ENCODE measurements around the gene TOR1B.

TOR1B gene

DNA sequence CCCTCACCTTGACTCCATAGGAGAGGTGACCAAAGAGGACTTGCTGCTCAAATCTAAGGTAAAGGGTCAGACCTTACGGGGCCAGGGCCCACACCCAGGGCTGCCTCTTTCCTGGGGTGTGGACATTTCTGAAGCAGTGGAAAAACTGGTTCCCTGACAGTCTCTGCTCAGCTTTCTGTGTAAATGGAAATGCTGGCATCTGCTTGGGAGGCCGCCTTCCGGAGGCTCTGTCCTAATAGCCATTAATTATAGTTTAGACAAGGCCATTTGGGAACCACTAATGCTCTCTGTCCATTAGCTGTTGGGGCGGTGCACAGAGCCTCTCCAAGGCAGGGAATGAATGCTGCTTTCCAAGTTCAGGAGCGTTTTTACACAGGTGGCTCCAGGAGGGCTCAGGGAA, 49.6 kb downstream of the TOR1B start:
- Histone ChIP-seq H3K27ac (ENCODE audit: low read depth, low read length) (no peak overlapping the region), H4K20me1 (ENCODE audit: control insufficient read depth, insufficient read depth, low read depth, low read length) (no peaks in the 10 kb centered on the region), H3K79me2 (ENCODE audit: control insufficient read depth, low read length) (no peaks in the 10 kb centered on the region), H3K4me2 (ENCODE audit: low read length) (no peak overlapping the region), H3K36me3 (ENCODE audit: control insufficient read depth, low read length) (peaks cover 11% of the 10 kb centered on the region), H3K4me1 (ENCODE audit: control insufficient read depth, low read length) (no peaks in the 10 kb centered on the region), H3K9me2 (replicated peaks; ENCODE audit: control insufficient read depth, low read length) (no peaks in the 10 kb centered on the region), H3K9me3 (ENCODE audit: control insufficient read depth, insufficient read depth, low read length) (no peaks in the 10 kb centered on the region), H3K27me3 (ENCODE audit: control insufficient read depth, low read length) (no peaks in the 10 kb centered on the region), H3K4me3 (ENCODE audit: low read length) (no peak overlapping the region), H3F3A (ENCODE audit: control insufficient read depth, insufficient read depth) (no peaks in the 10 kb centered on the region)
- TF ChIP-seq EZH2phosphoT487 (IDR thresholded peaks at IDR 0.05; ENCODE audit: borderline replicate concordance, low read length) = no peak
- TF ChIP-seq, protein P1, sequence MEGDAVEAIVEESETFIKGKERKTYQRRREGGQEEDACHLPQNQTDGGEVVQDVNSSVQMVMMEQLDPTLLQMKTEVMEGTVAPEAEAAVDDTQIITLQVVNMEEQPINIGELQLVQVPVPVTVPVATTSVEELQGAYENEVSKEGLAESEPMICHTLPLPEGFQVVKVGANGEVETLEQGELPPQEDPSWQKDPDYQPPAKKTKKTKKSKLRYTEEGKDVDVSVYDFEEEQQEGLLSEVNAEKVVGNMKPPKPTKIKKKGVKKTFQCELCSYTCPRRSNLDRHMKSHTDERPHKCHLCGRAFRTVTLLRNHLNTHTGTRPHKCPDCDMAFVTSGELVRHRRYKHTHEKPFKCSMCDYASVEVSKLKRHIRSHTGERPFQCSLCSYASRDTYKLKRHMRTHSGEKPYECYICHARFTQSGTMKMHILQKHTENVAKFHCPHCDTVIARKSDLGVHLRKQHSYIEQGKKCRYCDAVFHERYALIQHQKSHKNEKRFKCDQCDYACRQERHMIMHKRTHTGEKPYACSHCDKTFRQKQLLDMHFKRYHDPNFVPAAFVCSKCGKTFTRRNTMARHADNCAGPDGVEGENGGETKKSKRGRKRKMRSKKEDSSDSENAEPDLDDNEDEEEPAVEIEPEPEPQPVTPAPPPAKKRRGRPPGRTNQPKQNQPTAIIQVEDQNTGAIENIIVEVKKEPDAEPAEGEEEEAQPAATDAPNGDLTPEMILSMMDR (IDR thresholded peaks at IDR 0.05; ENCODE audit: low read depth, low read length, poor library complexity, severe bottlenecking) = no peak

GRCh38 chr9:129853614-129854013, 50.6 kb downstream of the TOR1B start:
- H3K9me3 ChIP-seq (ENCODE audit: control insufficient read depth, insufficient read depth, low read length) = no peaks in the 10 kb centered on the region
- H3K4me2 ChIP-seq (ENCODE audit: low read length) = no peak overlapping the region
- H3K4me3 ChIP-seq (ENCODE audit: low read length) = no peak overlapping the region
- TF ChIP-seq, protein P1 (IDR thresholded peaks at IDR 0.05; ENCODE audit: low read depth, low read length, poor library complexity, severe bottlenecking) = no peak
- TF ChIP-seq EZH2phosphoT487 (IDR thresholded peaks at IDR 0.05; ENCODE audit: borderline replicate concordance, low read length) = no peak
- H3K36me3 ChIP-seq (ENCODE audit: control insufficient read depth, low read length) = peaks cover 11% of the 10 kb centered on the region
- no peaks in the 10 kb centered on the region for H3K79me2 ChIP-seq (ENCODE audit: control insufficient read depth, low read length)
- H3F3A ChIP-seq (ENCODE audit: control insufficient read depth, insufficient read depth) = no peaks in the 10 kb centered on the region
- no peaks in the 10 kb centered on the region for H4K20me1 ChIP-seq (ENCODE audit: control insufficient read depth, insufficient read depth, low read depth, low read length)
- H3K4me1 ChIP-seq (ENCODE audit: control insufficient read depth, low read length) = no peaks in the 10 kb centered on the region
- no peak overlapping the region for H3K27ac ChIP-seq (ENCODE audit: low read depth, low read length)
- H3K9me2 ChIP-seq (replicated peaks; ENCODE audit: control insufficient read depth, low read length) = no peaks in the 10 kb centered on the region
- H3K27me3 ChIP-seq (ENCODE audit: control insufficient read depth, low read length) = no peaks in the 10 kb centered on the region

- H3K27ac ChIP-seq (ENCODE audit: low read depth, low read length) = no peak overlapping the region
- H4K20me1 ChIP-seq (ENCODE audit: control insufficient read depth, insufficient read depth, low read depth, low read length) = no peaks in the 10 kb centered on the region
- no peaks in the 10 kb centered on the region for H3K4me1 ChIP-seq (ENCODE audit: control insufficient read depth, low read length)
- no peaks in the 10 kb centered on the region for H3K9me2 ChIP-seq (replicated peaks; ENCODE audit: control insufficient read depth, low read length)
- no peaks in the 10 kb centered on the region for H3F3A ChIP-seq (ENCODE audit: control insufficient read depth, insufficient read depth)
- no peaks in the 10 kb centered on the region for H3K79me2 ChIP-seq (ENCODE audit: control insufficient read depth, low read length)
- no peak overlapping the region for H3K4me3 ChIP-seq (ENCODE audit: low read length)
- no peaks in the 10 kb centered on the region for H3K27me3 ChIP-seq (ENCODE audit: control insufficient read depth, low read length)
- no peak for TF ChIP-seq EZH2phosphoT487 (IDR thresholded peaks at IDR 0.05; ENCODE audit: borderline replicate concordance, low read length)
- TF ChIP-seq, protein P1 (IDR thresholded peaks at IDR 0.05; ENCODE audit: low read depth, low read length, poor library complexity, severe bottlenecking) = no peak
- H3K4me2 ChIP-seq (ENCODE audit: low read length) = no peak overlapping the region
- peaks cover 11% of the 10 kb centered on the region for H3K36me3 ChIP-seq (ENCODE audit: control insufficient read depth, low read length)
- H3K9me3 ChIP-seq (ENCODE audit: control insufficient read depth, insufficient read depth, low read length) = no peaks in the 10 kb centered on the region
These were observed 51.7 kb downstream of the TOR1B start for GRCh38 chr9:129854588-129855110.

Data from DOHH2 (cell line).